Measurements from ENCODE around the gene FCGBP. TPM values are rescaled to one million over a fixed set of nuclear protein-coding genes. Genes with fewer than 3 reads are reported as not detected.
"Not testable (repeated sequence)": the region's sequence is repeated elsewhere in the genome, so short reads cannot be mapped to it uniquely, and the experiment has no call there.

Gene FCGBP
- total and polyA plus RNA-seq, 5 donors from 2014 or later, result 0.06 to 8.4 (median 0.24) TPM

DNA sequence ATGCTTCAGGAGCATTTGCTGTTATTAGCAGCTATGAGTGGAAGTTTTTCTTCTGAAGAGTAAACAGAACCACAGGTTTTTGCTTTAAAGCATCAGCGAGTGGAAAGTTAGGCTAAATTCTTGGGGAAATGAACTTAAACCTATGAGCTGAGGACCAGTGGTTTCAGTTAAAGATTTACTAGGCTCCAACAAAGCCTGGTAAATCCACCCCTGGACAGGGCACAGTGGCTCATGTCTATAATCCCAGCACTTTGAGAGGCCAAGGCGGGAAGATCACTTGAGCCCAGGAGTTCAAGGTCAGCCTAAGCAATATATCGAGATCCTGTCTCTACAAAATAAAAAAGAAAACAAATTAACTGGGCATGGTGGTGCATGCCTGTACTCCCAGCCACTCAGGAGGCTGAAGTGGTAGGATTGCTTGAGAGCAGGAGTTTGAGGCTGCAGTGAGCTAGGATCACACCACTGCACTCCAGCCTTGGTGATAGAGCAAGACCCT lies 46.9 kb downstream of the FCGBP start:
- H3K9me3 ChIP-seq (ENCODE audit: control insufficient read depth in 2 of 2, low read length in 2 of 2); H3K4me3 Mint-ChIP-seq; H3K27ac Mint-ChIP-seq: not testable (repeated sequence)

DNA sequence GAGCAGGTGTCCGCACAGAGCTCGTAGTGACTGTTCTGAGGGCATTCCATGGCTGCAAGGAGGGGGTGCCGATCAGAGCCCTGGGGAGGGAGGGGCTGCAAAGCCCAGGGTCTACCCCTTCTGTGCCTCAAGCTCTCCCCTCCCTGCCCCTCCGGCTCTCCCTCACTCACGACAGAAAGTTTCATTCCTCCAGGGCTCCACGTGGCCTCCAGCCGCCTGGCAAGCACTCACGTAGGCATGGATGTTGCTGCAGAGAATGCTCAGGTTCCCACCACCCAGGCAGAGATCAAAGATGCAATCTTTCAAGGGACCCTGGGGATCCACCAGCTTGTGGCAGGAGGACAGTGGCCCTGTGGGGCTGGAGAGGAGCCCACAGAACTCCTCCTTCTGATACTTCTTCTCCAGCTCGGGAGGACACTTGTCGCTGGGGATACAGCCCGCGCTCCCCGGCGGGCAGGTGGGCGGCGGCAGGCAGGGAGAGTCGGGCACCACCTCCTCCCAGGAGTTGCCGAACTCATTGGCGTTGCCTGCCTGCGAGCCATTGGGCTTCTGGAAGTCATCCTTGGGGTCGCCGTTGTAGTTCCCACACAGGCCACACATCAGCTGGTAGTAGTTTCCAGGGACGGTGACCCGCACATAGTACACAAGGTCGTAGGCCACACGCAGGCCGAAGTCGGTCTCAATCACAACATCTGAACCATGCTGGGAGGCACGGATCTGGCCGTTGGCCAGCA lies 48.4 kb downstream of the FCGBP start:
- not testable (repeated sequence) for H3K27me3 ChIP-seq (ENCODE audit: control insufficient read depth, insufficient read depth, low read length); H3K36me3 ChIP-seq (ENCODE audit: control insufficient read depth, insufficient read depth, low read length); ATAC-seq (ENCODE audit: low read depth in 2 of 2); H3K4me3 Mint-ChIP-seq; H3K4me1 Mint-ChIP-seq; H3K4me3 ChIP-seq (ENCODE audit: low read depth, low read length); H3K9me3 Mint-ChIP-seq; H3K27me3 Mint-ChIP-seq; DNase-seq; H3K27ac Mint-ChIP-seq; H3K9me3 ChIP-seq (ENCODE audit: control insufficient read depth in 2 of 2, low read length in 2 of 2); H3K36me3 Mint-ChIP-seq; H3K27ac ChIP-seq (ENCODE audit: insufficient read depth, low read length, poor library complexity, severe bottlenecking); H3K4me1 ChIP-seq (ENCODE audit: control insufficient read depth, insufficient read depth, low read length, poor library complexity, severe bottlenecking)

More for the DNA sequence above, 46.9 kb downstream of the FCGBP start:
- not testable (repeated sequence) for H3K27me3 Mint-ChIP-seq; H3K27me3 ChIP-seq (ENCODE audit: control insufficient read depth, insufficient read depth, low read length); ATAC-seq (ENCODE audit: low read depth in 2 of 2); H3K27ac ChIP-seq (ENCODE audit: insufficient read depth, low read length, poor library complexity, severe bottlenecking); H3K36me3 ChIP-seq (ENCODE audit: control insufficient read depth, insufficient read depth, low read length); H3K4me3 ChIP-seq (ENCODE audit: low read depth, low read length); H3K36me3 Mint-ChIP-seq; H3K4me1 Mint-ChIP-seq; H3K4me1 ChIP-seq (ENCODE audit: control insufficient read depth, insufficient read depth, low read length, poor library complexity, severe bottlenecking); H3K9me3 Mint-ChIP-seq; DNase-seq

- H3K27me3 Mint-ChIP-seq; H3K4me1 Mint-ChIP-seq; H3K4me3 ChIP-seq (ENCODE audit: low read depth, low read length); H3K4me1 ChIP-seq (ENCODE audit: control insufficient read depth, insufficient read depth, low read length, poor library complexity, severe bottlenecking); DNase-seq; H3K36me3 ChIP-seq (ENCODE audit: control insufficient read depth, insufficient read depth, low read length); H3K9me3 ChIP-seq (ENCODE audit: control insufficient read depth in 2 of 2, low read length in 2 of 2); H3K9me3 Mint-ChIP-seq; H3K27ac Mint-ChIP-seq; H3K4me3 Mint-ChIP-seq; H3K36me3 Mint-ChIP-seq; H3K27ac ChIP-seq (ENCODE audit: insufficient read depth, low read length, poor library complexity, severe bottlenecking); H3K27me3 ChIP-seq (ENCODE audit: control insufficient read depth, insufficient read depth, low read length); ATAC-seq (ENCODE audit: low read depth in 2 of 2): not testable (repeated sequence)
These were observed 49.7 kb downstream of the FCGBP start for GRCh38 chr19:39884721-39885120.

Other genes with a start within 250 kb of the FCGBP start
- gene LGALS14, start 230.2 kb downstream of the FCGBP start, total RNA-seq, result not detected
- gene LGALS14, start 230.2 kb downstream of the FCGBP start, polyA plus RNA-seq, result under 1 TPM in 1 of 4 donors, not detected in 3; 0.73 TPM
- gene CLC, start 196.6 kb downstream of the FCGBP start, total RNA-seq, result 2.9 TPM
- not detected for gene CLC, start 196.6 kb downstream of the FCGBP start, polyA plus RNA-seq
- not detected for gene LEUTX, start 155.8 kb downstream of the FCGBP start, total RNA-seq
- gene LEUTX, start 155.8 kb downstream of the FCGBP start, polyA plus RNA-seq, result not detected
- gene DYRK1B, start 100.5 kb downstream of the FCGBP start, total RNA-seq, result 32.6 TPM
- 10 to 100 TPM in 3 of 4 donors, 1 to 10 TPM in 1; 7.2 to 12.8 (median 10.5) TPM for gene DYRK1B, start 100.5 kb downstream of the FCGBP start, polyA plus RNA-seq
- gene FBL, start 88.3 kb downstream of the FCGBP start, total RNA-seq, result 194 TPM
- 100 to 1,000 TPM; 142 to 186 (median 166) TPM for gene FBL, start 88.3 kb downstream of the FCGBP start, polyA plus RNA-seq
- 105 TPM for gene PSMC4, start 36.5 kb upstream of the FCGBP start, total RNA-seq
- gene PSMC4, start 36.5 kb upstream of the FCGBP start, polyA plus RNA-seq, result 100 to 1,000 TPM in 2 of 4 donors, 10 to 100 TPM in 2; 89.9 to 122 (median 101) TPM
- 2.3 TPM for gene ZNF546, start 62.4 kb upstream of the FCGBP start, total RNA-seq
- 1 to 10 TPM; 4.8 to 5.8 (median 5.4) TPM for gene ZNF546, start 62.4 kb upstream of the FCGBP start, polyA plus RNA-seq
- gene ZNF780B, start 121.6 kb upstream of the FCGBP start, total RNA-seq, result 10.7 TPM
- gene ZNF780B, start 121.6 kb upstream of the FCGBP start, polyA plus RNA-seq, result 10 to 100 TPM in 1 of 4 donors, 1 to 10 TPM in 3; 6.4 to 15.5 (median 7.1) TPM
- gene ZNF780A, start 156.3 kb upstream of the FCGBP start, total RNA-seq, result 10.4 TPM
- gene ZNF780A, start 156.3 kb upstream of the FCGBP start, polyA plus RNA-seq, result 10 to 100 TPM; 10.9 to 19.1 (median 13.4) TPM